WTC11 (cell line): Measurements from ENCODE around the gene CCNYL1. TPM values are rescaled to one million over a fixed set of nuclear protein-coding genes. Genes with fewer than 3 reads are reported as not detected.

Source experiments
- ATAC-seq: fragments of 200-7000 bp; cut with Tn5 transposase; 2 replicates; pipeline ENCODE4 v1.10.0; 2021; ENCODE audit warnings: mild to moderate bottlenecking, moderate library complexity
- CTCF ChIA-PET: fragments of 300-600 bp; sonication (Branson Sonifier 250); formaldehyde crosslinking; loops from one replicate; lab custom pipeline; 2021; ENCODE audit warnings: antibody characterized with exemption; lab: Charles Lee
- POLR2A ChIA-PET: fragments of 350-600 bp; sonication (Branson Sonifier 250); formaldehyde crosslinking; loops from one replicate; lab custom pipeline; 2021; ENCODE audit warnings: antibody characterized with exemption; lab: Charles Lee
- DNase-seq: peaks from one replicate; pipeline ENCODE4 v3.0.0; 2021; ENCODE audit warnings: low spot score
- H3K27ac Mint-ChIP-seq: 2 replicates; pipeline ENCODE4 v1.8.0; 2021; ENCODE audit warnings: mixed read lengths
- H3K27me3 Mint-ChIP-seq: 2 replicates; pipeline ENCODE4 v1.8.0; 2021; ENCODE audit warnings: low read depth, mild to moderate bottlenecking, moderate library complexity, mixed read lengths
- H3K36me3 Mint-ChIP-seq: 2 replicates; pipeline ENCODE4 v1.8.0; 2021; ENCODE audit warnings: mixed read lengths
- H3K4me1 Mint-ChIP-seq: 2 replicates; pipeline ENCODE4 v1.8.0; 2022; ENCODE audit warnings: mixed read lengths
- H3K4me3 Mint-ChIP-seq: 2 replicates; pipeline ENCODE4 v1.8.0; 2021; ENCODE audit warnings: mild to moderate bottlenecking, moderate library complexity, mixed read lengths
- H3K9me3 Mint-ChIP-seq: 2 replicates; pipeline ENCODE4 v1.8.0; 2021; ENCODE audit warnings: mixed read lengths
- ESRRA ChIP-seq: sonication (generic); formaldehyde crosslinking; IDR thresholded peaks from 2 replicates; pipeline ENCODE4 v1.8.1; 2022; ENCODE audit warnings: mild to moderate bottlenecking, missing genetic modification reagents, borderline replicate concordance
- ETV6 ChIP-seq: sonication (generic); formaldehyde crosslinking; IDR thresholded peaks from 2 replicates; pipeline ENCODE4 v1.8.1; 2022; ENCODE audit warnings: mild to moderate bottlenecking, missing genetic modification reagents
- FOXP1 ChIP-seq: sonication (generic); formaldehyde crosslinking; IDR thresholded peaks from 2 replicates; pipeline ENCODE4 v1.8.0; 2022; ENCODE audit warnings: missing genetic modification reagents, mild to moderate bottlenecking, moderate library complexity, borderline replicate concordance
- GABPB1 ChIP-seq: sonication (generic); formaldehyde crosslinking; IDR thresholded peaks from 2 replicates; pipeline ENCODE4 v1.8.1; 2023; ENCODE audit warnings: mild to moderate bottlenecking, missing genetic modification reagents
- IRF2 ChIP-seq: sonication (generic); formaldehyde crosslinking; IDR thresholded peaks from 2 replicates; pipeline ENCODE4 v1.8.0; 2022; ENCODE audit warnings: low read depth, missing genetic modification reagents, borderline replicate concordance
- JAZF1 ChIP-seq: fragments of 250-450 bp; sonication (Bioruptor Pico); IDR thresholded peaks from 2 replicates; pipeline ENCODE4 v1.9.0; 2021; ENCODE audit warnings: moderate library complexity, mild to moderate bottlenecking, inconsistent platforms
- NFATC4 ChIP-seq: fragments of 250-450 bp; sonication (Bioruptor Pico); IDR thresholded peaks from 2 replicates; pipeline ENCODE4 v1.9.0; 2021; ENCODE audit warnings: mild to moderate bottlenecking
- ZNF219 ChIP-seq: sonication (generic); formaldehyde crosslinking; IDR thresholded peaks from 2 replicates; pipeline ENCODE4 v1.8.0; 2023; ENCODE audit warnings: missing genetic modification reagents, mild to moderate bottlenecking, borderline replicate concordance
- total RNA-seq: library from RNA; stranded (reverse); gene quantifications from 3 replicates; pipeline ENCODE4 v1.2.3, GENCODE V29; 2021
- TF ChIP-seq, protein P1 (sequence below): fragments of 200-600 bp; IDR thresholded peaks from 2 replicates; pipeline ENCODE4 v1.8.0; 2022; ENCODE audit warnings: antibody characterized with exemption
- TF ChIP-seq, protein P2 (sequence below): fragments of 250-450 bp; sonication (Bioruptor Pico); IDR thresholded peaks from 2 replicates; pipeline ENCODE4 v1.8.0; 2021; ENCODE audit warnings: mild to moderate bottlenecking
- TF ChIP-seq, protein P3 (sequence below): sonication (generic); formaldehyde crosslinking; conservative IDR thresholded peaks from 2 replicates; pipeline ENCODE4 v1.8.1; 2023; ENCODE audit warnings: mild to moderate bottlenecking, low read depth, missing genetic modification reagents, moderate library complexity
- TF ChIP-seq, protein P4 (sequence below): sonication (generic); formaldehyde crosslinking; IDR thresholded peaks from 2 replicates; pipeline ENCODE4 v1.8.1; 2023; ENCODE audit warnings: mild to moderate bottlenecking, missing genetic modification reagents
- TF ChIP-seq, protein P5 (sequence below): sonication (generic); formaldehyde crosslinking; IDR thresholded peaks from 2 replicates; pipeline ENCODE4 v1.8.0; 2022; ENCODE audit warnings: missing genetic modification reagents

The CCNYL1 gene
- total RNA-seq, 1 experiment from 2014 or later, result 31.6 TPM

DNA sequence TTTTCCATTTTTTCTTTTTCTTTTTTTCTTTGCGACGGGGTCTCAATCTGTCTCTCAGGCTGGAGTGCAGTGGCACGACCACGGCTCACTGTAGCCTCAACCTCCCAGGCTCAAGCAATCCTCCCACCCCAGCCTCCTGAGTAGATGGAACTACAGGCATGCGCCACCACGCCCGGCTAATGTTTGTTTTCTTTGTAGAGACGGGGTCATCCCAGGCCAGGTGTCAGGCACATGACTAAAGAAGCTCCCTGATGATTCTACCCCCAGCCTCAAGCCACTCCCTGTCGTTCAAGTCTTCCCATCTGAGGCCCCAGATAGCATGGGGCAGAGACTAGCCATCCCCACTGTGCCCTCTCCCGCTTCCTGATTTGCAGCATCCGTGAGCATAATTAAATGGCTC, 68.1 kb downstream of the CCNYL1 start (continued):
- no peak for TF ChIP-seq FOXP1 (CRISPR knock-in tag)

DNA sequence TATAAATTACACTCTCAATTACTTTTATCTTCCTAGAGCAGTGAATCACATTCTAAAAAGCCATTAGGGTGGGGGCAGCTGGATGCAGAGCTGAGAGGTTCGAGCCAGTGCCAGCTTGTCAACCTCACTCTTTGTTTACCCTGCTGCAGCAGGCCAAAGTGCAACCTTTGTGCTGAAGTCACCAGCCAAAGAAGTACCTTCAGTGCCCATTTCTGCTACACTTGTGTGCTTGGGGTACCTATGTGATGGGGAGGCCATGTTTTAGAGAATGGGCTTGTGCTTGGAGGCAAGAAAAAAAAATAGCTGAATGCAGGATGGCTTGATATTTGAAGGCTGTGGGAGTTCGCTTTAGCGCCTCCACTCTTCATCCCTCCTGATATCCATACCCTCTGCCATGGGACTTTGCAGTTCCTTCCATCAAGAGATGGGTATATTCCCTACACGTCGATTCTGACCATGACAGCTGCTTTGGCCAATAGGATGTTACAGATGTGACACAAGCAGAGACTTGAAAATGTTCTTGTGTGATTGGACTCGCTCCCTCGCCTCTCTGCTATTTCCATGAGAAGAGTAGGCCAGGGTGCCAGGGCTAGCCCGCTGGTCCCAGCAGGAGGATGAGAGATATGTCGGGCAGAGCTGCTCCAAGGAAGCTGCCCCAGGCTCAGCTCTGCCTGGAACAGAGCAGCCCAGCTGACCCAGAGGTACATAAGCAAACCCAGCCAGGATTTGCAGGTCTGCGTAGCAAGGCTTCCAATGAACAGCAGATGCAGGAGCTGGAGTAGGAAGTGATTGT, 71.0 kb downstream of the CCNYL1 start:
- no peak overlapping the region for H3K27ac Mint-ChIP-seq
- no peaks in the 10 kb centered on the region for H3K9me3 Mint-ChIP-seq
- peaks cover 17% of the 10 kb centered on the region for H3K4me1 Mint-ChIP-seq
- no peak overlapping the region for H3K4me3 Mint-ChIP-seq
- H3K27me3 Mint-ChIP-seq, result peaks cover 10% of the 10 kb centered on the region
- ChIA-PET POLR2A (interaction anchor here (0.5 to 0.6 kb wide), 2 partner anchors 14 to 16 kb away, joined by 3 to 4 read pairs; no protein-coding TSS in a partner anchor), CTCF (interaction anchor here (1.1 to 1.6 kb wide), 3 partner anchors 12 to 190 kb away, joined by 3 to 4 read pairs (median 4); partner anchors contain the start of gene FZD5)
- H3K36me3 Mint-ChIP-seq, result no peaks in the 10 kb centered on the region
- no peak for DNase-seq
- TF ChIP-seq NFATC4 (CRISPR knock-in tag) (no peak), GABPB1 (CRISPR knock-in tag) (peak; percentile 54; the same call in 1 of the 2 replicates)
- ATAC-seq, result peak; percentile 18; the same call in 1 of the 2 replicates

DNA sequence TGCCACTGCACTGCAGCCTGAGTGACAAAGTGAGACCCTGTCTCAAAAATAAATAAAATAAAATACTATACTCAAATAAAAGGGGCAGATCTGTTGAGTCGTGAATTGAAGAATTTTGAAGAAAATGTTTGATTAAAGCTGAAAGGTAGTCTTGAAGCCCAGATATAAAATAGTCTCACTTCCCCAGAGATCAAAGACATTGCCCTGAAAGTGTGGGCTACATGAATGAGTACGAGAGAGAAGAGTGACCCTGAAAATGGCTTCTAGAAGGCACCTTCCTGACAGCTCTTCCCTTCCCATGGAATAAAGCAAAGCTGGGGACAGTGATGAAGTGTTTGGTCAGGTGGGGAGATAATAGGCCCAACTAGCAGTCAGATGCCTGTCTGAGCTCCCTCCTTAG, 72.1 kb downstream of the CCNYL1 start:
- TF ChIP-seq, protein P1, sequence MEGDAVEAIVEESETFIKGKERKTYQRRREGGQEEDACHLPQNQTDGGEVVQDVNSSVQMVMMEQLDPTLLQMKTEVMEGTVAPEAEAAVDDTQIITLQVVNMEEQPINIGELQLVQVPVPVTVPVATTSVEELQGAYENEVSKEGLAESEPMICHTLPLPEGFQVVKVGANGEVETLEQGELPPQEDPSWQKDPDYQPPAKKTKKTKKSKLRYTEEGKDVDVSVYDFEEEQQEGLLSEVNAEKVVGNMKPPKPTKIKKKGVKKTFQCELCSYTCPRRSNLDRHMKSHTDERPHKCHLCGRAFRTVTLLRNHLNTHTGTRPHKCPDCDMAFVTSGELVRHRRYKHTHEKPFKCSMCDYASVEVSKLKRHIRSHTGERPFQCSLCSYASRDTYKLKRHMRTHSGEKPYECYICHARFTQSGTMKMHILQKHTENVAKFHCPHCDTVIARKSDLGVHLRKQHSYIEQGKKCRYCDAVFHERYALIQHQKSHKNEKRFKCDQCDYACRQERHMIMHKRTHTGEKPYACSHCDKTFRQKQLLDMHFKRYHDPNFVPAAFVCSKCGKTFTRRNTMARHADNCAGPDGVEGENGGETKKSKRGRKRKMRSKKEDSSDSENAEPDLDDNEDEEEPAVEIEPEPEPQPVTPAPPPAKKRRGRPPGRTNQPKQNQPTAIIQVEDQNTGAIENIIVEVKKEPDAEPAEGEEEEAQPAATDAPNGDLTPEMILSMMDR, result no peak
- TF ChIP-seq ZNF219 (CRISPR knock-in tag) (no peak), NFATC4 (CRISPR knock-in tag) (no peak)
- TF ChIP-seq, protein P2, sequence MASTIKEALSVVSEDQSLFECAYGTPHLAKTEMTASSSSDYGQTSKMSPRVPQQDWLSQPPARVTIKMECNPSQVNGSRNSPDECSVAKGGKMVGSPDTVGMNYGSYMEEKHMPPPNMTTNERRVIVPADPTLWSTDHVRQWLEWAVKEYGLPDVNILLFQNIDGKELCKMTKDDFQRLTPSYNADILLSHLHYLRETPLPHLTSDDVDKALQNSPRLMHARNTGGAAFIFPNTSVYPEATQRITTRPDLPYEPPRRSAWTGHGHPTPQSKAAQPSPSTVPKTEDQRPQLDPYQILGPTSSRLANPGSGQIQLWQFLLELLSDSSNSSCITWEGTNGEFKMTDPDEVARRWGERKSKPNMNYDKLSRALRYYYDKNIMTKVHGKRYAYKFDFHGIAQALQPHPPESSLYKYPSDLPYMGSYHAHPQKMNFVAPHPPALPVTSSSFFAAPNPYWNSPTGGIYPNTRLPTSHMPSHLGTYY, result no peak
- TF ChIP-seq, protein P3, sequence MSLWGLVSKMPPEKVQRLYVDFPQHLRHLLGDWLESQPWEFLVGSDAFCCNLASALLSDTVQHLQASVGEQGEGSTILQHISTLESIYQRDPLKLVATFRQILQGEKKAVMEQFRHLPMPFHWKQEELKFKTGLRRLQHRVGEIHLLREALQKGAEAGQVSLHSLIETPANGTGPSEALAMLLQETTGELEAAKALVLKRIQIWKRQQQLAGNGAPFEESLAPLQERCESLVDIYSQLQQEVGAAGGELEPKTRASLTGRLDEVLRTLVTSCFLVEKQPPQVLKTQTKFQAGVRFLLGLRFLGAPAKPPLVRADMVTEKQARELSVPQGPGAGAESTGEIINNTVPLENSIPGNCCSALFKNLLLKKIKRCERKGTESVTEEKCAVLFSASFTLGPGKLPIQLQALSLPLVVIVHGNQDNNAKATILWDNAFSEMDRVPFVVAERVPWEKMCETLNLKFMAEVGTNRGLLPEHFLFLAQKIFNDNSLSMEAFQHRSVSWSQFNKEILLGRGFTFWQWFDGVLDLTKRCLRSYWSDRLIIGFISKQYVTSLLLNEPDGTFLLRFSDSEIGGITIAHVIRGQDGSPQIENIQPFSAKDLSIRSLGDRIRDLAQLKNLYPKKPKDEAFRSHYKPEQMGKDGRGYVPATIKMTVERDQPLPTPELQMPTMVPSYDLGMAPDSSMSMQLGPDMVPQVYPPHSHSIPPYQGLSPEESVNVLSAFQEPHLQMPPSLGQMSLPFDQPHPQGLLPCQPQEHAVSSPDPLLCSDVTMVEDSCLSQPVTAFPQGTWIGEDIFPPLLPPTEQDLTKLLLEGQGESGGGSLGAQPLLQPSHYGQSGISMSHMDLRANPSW (CRISPR knock-in tag), result no peak
- no peaks in the 10 kb centered on the region for H3K9me3 Mint-ChIP-seq
- ChIA-PET CTCF (interaction anchor here (0.8 to 1.6 kb wide), 6 partner anchors 13 to 189 kb away, joined by 3 to 5 read pairs (median 4); partner anchors contain the start of gene FZD5), POLR2A (interaction anchor here (0.5 kb wide), 1 partner anchor 17 kb away, joined by 4 read pairs; no protein-coding TSS in a partner anchor)
- H3K4me3 Mint-ChIP-seq, result no peak overlapping the region
- no peak overlapping the region for H3K27ac Mint-ChIP-seq
- no peak for ATAC-seq
- H3K36me3 Mint-ChIP-seq, result no peaks in the 10 kb centered on the region
- DNase-seq, result no peak
- H3K4me1 Mint-ChIP-seq, result peaks cover 23% of the 10 kb centered on the region
- peaks cover 10% of the 10 kb centered on the region for H3K27me3 Mint-ChIP-seq

DNA sequence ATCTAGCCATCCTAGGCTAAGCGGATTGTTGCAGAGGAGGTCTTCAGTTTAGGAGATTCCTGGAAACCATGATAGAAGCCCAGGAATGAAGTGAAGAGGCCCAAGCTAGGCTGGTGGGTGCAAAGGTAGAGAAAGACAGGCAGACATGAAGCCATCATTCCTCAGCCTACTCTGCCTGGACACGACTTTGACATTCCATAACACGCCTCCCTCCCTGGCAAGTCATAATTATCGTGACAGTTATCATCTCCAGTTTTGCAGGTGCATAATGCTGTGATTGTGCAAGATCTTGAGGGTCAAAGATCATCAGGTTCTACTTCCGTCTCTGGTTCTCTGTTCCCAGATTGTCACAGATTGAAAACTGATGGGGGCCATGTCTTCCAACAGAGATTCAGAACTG, 73.5 kb downstream of the CCNYL1 start:
- H3K36me3 Mint-ChIP-seq, result no peaks in the 10 kb centered on the region
- ChIA-PET CTCF (interaction anchor here (0.7 to 0.9 kb wide), 2 partner anchors 29 to 254 kb away, joined by 3 read pairs; no protein-coding TSS in a partner anchor), POLR2A (interaction anchor here (1.4 kb wide), 1 partner anchor 15 kb away, joined by 3 read pairs; the partner anchor contains the start of gene FZD5)
- H3K27me3 Mint-ChIP-seq, result peaks cover 2% of the 10 kb centered on the region; the same call in 1 of the 2 replicates
- no peak overlapping the region for H3K27ac Mint-ChIP-seq
- peaks cover 15% of the 10 kb centered on the region for H3K4me1 Mint-ChIP-seq
- H3K4me3 Mint-ChIP-seq, result no peak overlapping the region
- DNase-seq, result no peak
- H3K9me3 Mint-ChIP-seq, result no peaks in the 10 kb centered on the region
- ATAC-seq, result no peak
- TF ChIP-seq, protein P4, sequence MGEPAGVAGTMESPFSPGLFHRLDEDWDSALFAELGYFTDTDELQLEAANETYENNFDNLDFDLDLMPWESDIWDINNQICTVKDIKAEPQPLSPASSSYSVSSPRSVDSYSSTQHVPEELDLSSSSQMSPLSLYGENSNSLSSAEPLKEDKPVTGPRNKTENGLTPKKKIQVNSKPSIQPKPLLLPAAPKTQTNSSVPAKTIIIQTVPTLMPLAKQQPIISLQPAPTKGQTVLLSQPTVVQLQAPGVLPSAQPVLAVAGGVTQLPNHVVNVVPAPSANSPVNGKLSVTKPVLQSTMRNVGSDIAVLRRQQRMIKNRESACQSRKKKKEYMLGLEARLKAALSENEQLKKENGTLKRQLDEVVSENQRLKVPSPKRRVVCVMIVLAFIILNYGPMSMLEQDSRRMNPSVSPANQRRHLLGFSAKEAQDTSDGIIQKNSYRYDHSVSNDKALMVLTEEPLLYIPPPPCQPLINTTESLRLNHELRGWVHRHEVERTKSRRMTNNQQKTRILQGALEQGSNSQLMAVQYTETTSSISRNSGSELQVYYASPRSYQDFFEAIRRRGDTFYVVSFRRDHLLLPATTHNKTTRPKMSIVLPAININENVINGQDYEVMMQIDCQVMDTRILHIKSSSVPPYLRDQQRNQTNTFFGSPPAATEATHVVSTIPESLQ (CRISPR knock-in tag), result no peak
- TF ChIP-seq, protein P5, sequence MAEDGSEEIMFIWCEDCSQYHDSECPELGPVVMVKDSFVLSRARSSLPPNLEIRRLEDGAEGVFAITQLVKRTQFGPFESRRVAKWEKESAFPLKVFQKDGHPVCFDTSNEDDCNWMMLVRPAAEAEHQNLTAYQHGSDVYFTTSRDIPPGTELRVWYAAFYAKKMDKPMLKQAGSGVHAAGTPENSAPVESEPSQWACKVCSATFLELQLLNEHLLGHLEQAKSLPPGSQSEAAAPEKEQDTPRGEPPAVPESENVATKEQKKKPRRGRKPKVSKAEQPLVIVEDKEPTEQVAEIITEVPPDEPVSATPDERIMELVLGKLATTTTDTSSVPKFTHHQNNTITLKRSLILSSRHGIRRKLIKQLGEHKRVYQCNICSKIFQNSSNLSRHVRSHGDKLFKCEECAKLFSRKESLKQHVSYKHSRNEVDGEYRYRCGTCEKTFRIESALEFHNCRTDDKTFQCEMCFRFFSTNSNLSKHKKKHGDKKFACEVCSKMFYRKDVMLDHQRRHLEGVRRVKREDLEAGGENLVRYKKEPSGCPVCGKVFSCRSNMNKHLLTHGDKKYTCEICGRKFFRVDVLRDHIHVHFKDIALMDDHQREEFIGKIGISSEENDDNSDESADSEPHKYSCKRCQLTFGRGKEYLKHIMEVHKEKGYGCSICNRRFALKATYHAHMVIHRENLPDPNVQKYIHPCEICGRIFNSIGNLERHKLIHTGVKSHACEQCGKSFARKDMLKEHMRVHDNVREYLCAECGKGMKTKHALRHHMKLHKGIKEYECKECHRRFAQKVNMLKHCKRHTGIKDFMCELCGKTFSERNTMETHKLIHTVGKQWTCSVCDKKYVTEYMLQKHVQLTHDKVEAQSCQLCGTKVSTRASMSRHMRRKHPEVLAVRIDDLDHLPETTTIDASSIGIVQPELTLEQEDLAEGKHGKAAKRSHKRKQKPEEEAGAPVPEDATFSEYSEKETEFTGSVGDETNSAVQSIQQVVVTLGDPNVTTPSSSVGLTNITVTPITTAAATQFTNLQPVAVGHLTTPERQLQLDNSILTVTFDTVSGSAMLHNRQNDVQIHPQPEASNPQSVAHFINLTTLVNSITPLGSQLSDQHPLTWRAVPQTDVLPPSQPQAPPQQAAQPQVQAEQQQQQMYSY (CRISPR knock-in tag), result no peak
- TF ChIP-seq IRF2 (CRISPR knock-in tag) (no peak), ETV6 (CRISPR knock-in tag) (no peak), ESRRA (CRISPR knock-in tag) (no peak), JAZF1 (CRISPR knock-in tag) (no peak)
